Measurements from ENCODE around the gene AGPAT4. TPM values are rescaled to one million over a fixed set of nuclear protein-coding genes. Genes with fewer than 3 reads are reported as not detected.

AGPAT4 gene
- total RNA-seq, 1 donor from 2014 or later: 7.8 TPM

GRCh38 chr6:161152907-161153662 lies 120.8 kb downstream of the AGPAT4 start:
- Mint-ChIP-seq H3K9me3 (peaks cover 9% of the 10 kb centered on the region), H3K4me1 (ENCODE audit: low read depth) (no peaks in the 10 kb centered on the region), H3K27ac (peak overlapping the region; percentile 58), H3K27me3 (ENCODE audit: insufficient read depth) (no peaks in the 10 kb centered on the region), H3K36me3 (ENCODE audit: low read depth) (peaks cover 13% of the 10 kb centered on the region), H3K4me3 (no peak overlapping the region)
- DNase-seq (ENCODE audit: low spot score): no peak
- intact Hi-C loops (cut with micrococcal nuclease): loop anchor here (1.0 kb wide), 1 partner anchor 218 kb away; no protein-coding TSS in a partner anchor

- no peak overlapping the region for H3K27ac Mint-ChIP-seq
- no peak for DNase-seq (ENCODE audit: low spot score)
- peaks cover 11% of the 10 kb centered on the region for H3K36me3 Mint-ChIP-seq (ENCODE audit: low read depth)
- no peaks in the 10 kb centered on the region for H3K4me1 Mint-ChIP-seq (ENCODE audit: low read depth)
- H3K27me3 Mint-ChIP-seq (ENCODE audit: insufficient read depth): no peaks in the 10 kb centered on the region
- H3K9me3 Mint-ChIP-seq: peaks cover 4% of the 10 kb centered on the region
- intact Hi-C loops (cut with micrococcal nuclease): no loop called here
- no peak overlapping the region for H3K4me3 Mint-ChIP-seq
These were observed 121.4 kb downstream of the AGPAT4 start for GRCh38 chr6:161152527-161152862.

- Mint-ChIP-seq H3K27ac (peak overlapping the region; percentile 18), H3K36me3 (ENCODE audit: low read depth) (peaks cover 5% of the 10 kb centered on the region), H3K4me3 (no peak overlapping the region), H3K4me1 (ENCODE audit: low read depth) (no peaks in the 10 kb centered on the region), H3K27me3 (ENCODE audit: insufficient read depth) (no peaks in the 10 kb centered on the region), H3K9me3 (peaks cover 2% of the 10 kb centered on the region)
- intact Hi-C loops (cut with micrococcal nuclease): no loop called here
- DNase-seq (ENCODE audit: low spot score): no peak
These were observed 122.0 kb downstream of the AGPAT4 start for GRCh38 chr6:161151660-161152526.

GRCh38 chr6:161151059-161151645 lies 122.7 kb downstream of the AGPAT4 start:
- H3K27ac Mint-ChIP-seq: no peak overlapping the region

GRCh38 chr6:161150566-161150965 lies 123.3 kb downstream of the AGPAT4 start:
- intact Hi-C loops (cut with micrococcal nuclease): no loop called here
- H3K4me3 Mint-ChIP-seq: no peak overlapping the region
- H3K36me3 Mint-ChIP-seq (ENCODE audit: low read depth): peaks cover 4% of the 10 kb centered on the region
- no peaks in the 10 kb centered on the region for H3K9me3 Mint-ChIP-seq
- H3K27me3 Mint-ChIP-seq (ENCODE audit: insufficient read depth): no peaks in the 10 kb centered on the region
- H3K27ac Mint-ChIP-seq: no peak overlapping the region
- DNase-seq (ENCODE audit: low spot score): no peak
- no peaks in the 10 kb centered on the region for H3K4me1 Mint-ChIP-seq (ENCODE audit: low read depth)

More at GRCh38 chr6:161151059-161151645, 122.7 kb downstream of the AGPAT4 start:
- Mint-ChIP-seq H3K4me3 (no peak overlapping the region), H3K4me1 (ENCODE audit: low read depth) (no peaks in the 10 kb centered on the region), H3K27me3 (ENCODE audit: insufficient read depth) (no peaks in the 10 kb centered on the region), H3K9me3 (no peaks in the 10 kb centered on the region), H3K36me3 (ENCODE audit: low read depth) (peaks cover 4% of the 10 kb centered on the region)
- intact Hi-C loops (cut with micrococcal nuclease): no loop called here
- no peak for DNase-seq (ENCODE audit: low spot score)

- Mint-ChIP-seq H3K36me3 (ENCODE audit: low read depth) (peaks cover 4% of the 10 kb centered on the region), H3K9me3 (no peaks in the 10 kb centered on the region), H3K4me1 (ENCODE audit: low read depth) (no peaks in the 10 kb centered on the region), H3K27ac (no peak overlapping the region), H3K4me3 (no peak overlapping the region), H3K27me3 (ENCODE audit: insufficient read depth) (no peaks in the 10 kb centered on the region)
- intact Hi-C loops (cut with micrococcal nuclease): no loop called here
- DNase-seq (ENCODE audit: low spot score): no peak
These were observed 123.7 kb downstream of the AGPAT4 start for GRCh38 chr6:161150136-161150535.

GRCh38 chr6:161143663-161144430 lies 130.0 kb downstream of the AGPAT4 start:
- H3K27me3 Mint-ChIP-seq (ENCODE audit: insufficient read depth): no peaks in the 10 kb centered on the region
- intact Hi-C loops (cut with micrococcal nuclease): no loop called here
- no peaks in the 10 kb centered on the region for H3K4me1 Mint-ChIP-seq (ENCODE audit: low read depth)
- H3K9me3 Mint-ChIP-seq: no peaks in the 10 kb centered on the region
- H3K36me3 Mint-ChIP-seq (ENCODE audit: low read depth): peaks cover 4% of the 10 kb centered on the region
- no peak for DNase-seq (ENCODE audit: low spot score)
- H3K4me3 Mint-ChIP-seq: no peak overlapping the region
- H3K27ac Mint-ChIP-seq: no peak overlapping the region

GRCh38 chr6:161142957-161143296 lies 130.9 kb downstream of the AGPAT4 start:
- H3K27ac Mint-ChIP-seq: no peak overlapping the region
- H3K27me3 Mint-ChIP-seq (ENCODE audit: insufficient read depth): no peaks in the 10 kb centered on the region
- no peaks in the 10 kb centered on the region for H3K9me3 Mint-ChIP-seq
- peaks cover 4% of the 10 kb centered on the region for H3K36me3 Mint-ChIP-seq (ENCODE audit: low read depth)
- no peak for DNase-seq (ENCODE audit: low spot score)
- intact Hi-C loops (cut with micrococcal nuclease): no loop called here
- no peak overlapping the region for H3K4me3 Mint-ChIP-seq
- no peaks in the 10 kb centered on the region for H3K4me1 Mint-ChIP-seq (ENCODE audit: low read depth)

- Mint-ChIP-seq H3K27ac (no peak overlapping the region), H3K4me1 (ENCODE audit: low read depth) (no peaks in the 10 kb centered on the region), H3K9me3 (no peaks in the 10 kb centered on the region), H3K4me3 (no peak overlapping the region), H3K27me3 (ENCODE audit: insufficient read depth) (no peaks in the 10 kb centered on the region), H3K36me3 (ENCODE audit: low read depth) (peaks cover 3% of the 10 kb centered on the region)
- intact Hi-C loops (cut with micrococcal nuclease): no loop called here
- DNase-seq (ENCODE audit: low spot score): no peak
These were observed 132.7 kb downstream of the AGPAT4 start for GRCh38 chr6:161141173-161141572.

GRCh38 chr6:161140554-161140875 lies 133.3 kb downstream of the AGPAT4 start:
- no peaks in the 10 kb centered on the region for H3K9me3 Mint-ChIP-seq
- no peak overlapping the region for H3K27ac Mint-ChIP-seq
- H3K36me3 Mint-ChIP-seq (ENCODE audit: low read depth): peaks cover 4% of the 10 kb centered on the region
- no peaks in the 10 kb centered on the region for H3K27me3 Mint-ChIP-seq (ENCODE audit: insufficient read depth)
- no peak for DNase-seq (ENCODE audit: low spot score)
- H3K4me1 Mint-ChIP-seq (ENCODE audit: low read depth): no peaks in the 10 kb centered on the region
- intact Hi-C loops (cut with micrococcal nuclease): no loop called here
- no peak overlapping the region for H3K4me3 Mint-ChIP-seq

GRCh38 chr6:161139766-161140553 lies 133.9 kb downstream of the AGPAT4 start:
- H3K9me3 Mint-ChIP-seq: no peaks in the 10 kb centered on the region
- H3K4me1 Mint-ChIP-seq (ENCODE audit: low read depth): no peaks in the 10 kb centered on the region
- no peaks in the 10 kb centered on the region for H3K27me3 Mint-ChIP-seq (ENCODE audit: insufficient read depth)
- intact Hi-C loops (cut with micrococcal nuclease): no loop called here
- peaks cover 6% of the 10 kb centered on the region for H3K36me3 Mint-ChIP-seq (ENCODE audit: low read depth)
- no peak overlapping the region for H3K4me3 Mint-ChIP-seq
- DNase-seq (ENCODE audit: low spot score): no peak
- no peak overlapping the region for H3K27ac Mint-ChIP-seq

- H3K36me3 Mint-ChIP-seq (ENCODE audit: low read depth): peaks cover 8% of the 10 kb centered on the region
- no peaks in the 10 kb centered on the region for H3K4me1 Mint-ChIP-seq (ENCODE audit: low read depth)
- H3K27me3 Mint-ChIP-seq (ENCODE audit: insufficient read depth): no peaks in the 10 kb centered on the region
- intact Hi-C loops (cut with micrococcal nuclease): no loop called here
- no peak overlapping the region for H3K27ac Mint-ChIP-seq
- no peak for DNase-seq (ENCODE audit: low spot score)
- H3K9me3 Mint-ChIP-seq: no peaks in the 10 kb centered on the region
- no peak overlapping the region for H3K4me3 Mint-ChIP-seq
These were observed 134.5 kb downstream of the AGPAT4 start for GRCh38 chr6:161139304-161139765.
